IMR-90 (cell line): Measurements from ENCODE around the gene CSNK1D. TPM values are rescaled to one million over a fixed set of nuclear protein-coding genes. Genes with fewer than 3 reads are reported as not detected.

ENCODE experiments used
- ATAC-seq: fragments of 200-7000 bp; cut with Tn5 transposase; 2 replicates; pipeline ENCODE4 v1.9.1; 2020; ENCODE audit warnings: low read depth, mild to moderate bottlenecking, moderate library complexity
- BruUV-seq: library from RNA; stranded (reverse); fragments of 400-500 nt; replicated peaks from 2 replicates; lab custom pipeline; 2021; lab: Mats Ljungman, UMichigan
- CTCF ChIA-PET: fragments of 300-600 bp; formaldehyde crosslinking; extraction: SDS; loops from one replicate; lab custom pipeline; 2021; ENCODE audit warnings: antibody characterized with exemption; lab: Yijun Ruan, JAX
- POLR2A ChIA-PET: fragments of 300-600 bp; sonication (Branson Sonifier 250); formaldehyde crosslinking; loops from one replicate; lab custom pipeline; 2022; ENCODE audit warnings: antibody characterized with exemption; ENCODE audit not compliant: unreplicated experiment; lab: Charles Lee
- DNase-seq: peaks from one replicate; pipeline ENCODE4 v3.0.0; 2013
- H2AFZ ChIP-seq: replicated peaks from 2 replicates; pipeline ENCODE3; 2013; ENCODE audit warnings: low read length, mild to moderate bottlenecking; ENCODE audit not compliant: poor library complexity
- H2AK5ac ChIP-seq: 2 replicates; pipeline ENCODE4 v1.6.1; 2013; ENCODE audit warnings: low read depth, low read length, inconsistent platforms
- H2AK9ac ChIP-seq: replicated peaks from 2 replicates; pipeline ENCODE3; 2013; ENCODE audit warnings: mild to moderate bottlenecking, low read depth, low read length, moderate library complexity; ENCODE audit not compliant: poor library complexity
- H2BK120ac ChIP-seq: 2 replicates; pipeline ENCODE4 v1.6.1; 2013; ENCODE audit warnings: low read depth, low read length, inconsistent platforms
- H2BK15ac ChIP-seq: 3 replicates; pipeline ENCODE4 v1.6.1; 2013; ENCODE audit warnings: low read depth, low read length, inconsistent platforms
- H2BK20ac ChIP-seq: 2 replicates; pipeline ENCODE4 v1.6.1; 2013; ENCODE audit warnings: low read depth, mild to moderate bottlenecking, inconsistent platforms, low read length, moderate library complexity
- H2BK5ac ChIP-seq: 2 replicates; pipeline ENCODE4 v1.6.1; 2013; ENCODE audit warnings: mild to moderate bottlenecking, low read depth, low read length, inconsistent platforms; ENCODE audit not compliant: poor library complexity, severe bottlenecking
- H3K14ac ChIP-seq: replicated peaks from 2 replicates; pipeline ENCODE4 v1.6.1; 2013; ENCODE audit warnings: low read depth, low read length, inconsistent platforms
- H3K18ac ChIP-seq: 2 replicates; pipeline ENCODE4 v1.6.1; 2013; ENCODE audit warnings: low read depth, low read length, control low read depth
- H3K23ac ChIP-seq: 2 replicates; pipeline ENCODE4 v1.6.1; 2013; ENCODE audit warnings: low read depth, low read length, inconsistent platforms
- H3K27ac ChIP-seq: 2 replicates; pipeline ENCODE4 v1.5.1; 2013; ENCODE audit warnings: mild to moderate bottlenecking, control low read depth, low read length; ENCODE audit not compliant: insufficient read depth
- H3K27me3 ChIP-seq: 2 replicates; pipeline ENCODE4 v1.6.1; 2013; ENCODE audit warnings: low read length; ENCODE audit not compliant: control insufficient read depth, insufficient read depth
- H3K36me3 ChIP-seq: 2 replicates; pipeline ENCODE4 v1.6.1; 2013; ENCODE audit warnings: low read length, mixed read lengths; ENCODE audit not compliant: control insufficient read depth, insufficient read depth
- H3K4ac ChIP-seq: 2 replicates; pipeline ENCODE4 v1.6.1; 2013; ENCODE audit warnings: low read depth, low read length, inconsistent platforms
- H3K4me1 ChIP-seq: 2 replicates; pipeline ENCODE4 v1.6.1; 2013; ENCODE audit warnings: low read length, mixed read lengths; ENCODE audit not compliant: control insufficient read depth, insufficient read depth
- H3K4me2 ChIP-seq: 2 replicates; pipeline ENCODE4 v1.6.1; 2013; ENCODE audit warnings: low read depth, mild to moderate bottlenecking, control low read depth, low read length, moderate library complexity
- H3K4me3 ChIP-seq: 2 replicates; pipeline ENCODE4 v1.5.1; 2013; ENCODE audit warnings: low read depth, mild to moderate bottlenecking, control low read depth, low read length, moderate library complexity; ENCODE audit not compliant: insufficient read depth
- H3K56ac ChIP-seq: 2 replicates; pipeline ENCODE4 v1.6.1; 2013; ENCODE audit warnings: low read length, inconsistent platforms; ENCODE audit not compliant: insufficient read depth; ENCODE audit errors: extremely low read depth
- H3K79me1 ChIP-seq, 2 experiments: 2 replicates each; pipeline ENCODE4 v1.6.1; 2013; ENCODE audit warnings: low read length in 2 of 2, inconsistent platforms in 1 of 2, low read depth in 1 of 2
- H3K9ac ChIP-seq: 2 replicates; pipeline ENCODE4 v1.6.1; 2013; ENCODE audit warnings: low read depth, low read length, control low read depth
- H3K9me1 ChIP-seq: 2 replicates; pipeline ENCODE4 v1.6.1; 2013; ENCODE audit warnings: low read length, inconsistent platforms; ENCODE audit not compliant: insufficient read depth
- H3K9me3 ChIP-seq: 2 replicates; pipeline ENCODE4 v1.6.1; 2013; ENCODE audit warnings: low read length; ENCODE audit not compliant: control insufficient read depth, insufficient read depth
- H4K20me1 ChIP-seq: 2 replicates; pipeline ENCODE4 v1.6.1; 2013; ENCODE audit warnings: low read length, inconsistent platforms; ENCODE audit not compliant: insufficient read depth
- H4K5ac ChIP-seq: 2 replicates; pipeline ENCODE4 v1.6.1; 2013; ENCODE audit warnings: mild to moderate bottlenecking, low read depth, low read length, control low read depth
- H4K8ac ChIP-seq, 2 experiments: 2 replicates each; pipeline ENCODE4 v1.6.1; 2013; ENCODE audit warnings: low read depth in 2 of 2, low read length in 2 of 2, control low read depth in 1 of 2, inconsistent platforms in 1 of 2
- H4K91ac ChIP-seq: 2 replicates; pipeline ENCODE4 v1.6.1; 2013; ENCODE audit warnings: low read depth, low read length, inconsistent platforms; ENCODE audit not compliant: insufficient read depth
- POLR2A ChIP-seq: IDR thresholded peaks from 2 replicates; pipeline ENCODE4 v1.6.1; 2012; ENCODE audit warnings: mild to moderate bottlenecking, low read depth, low read length
- SMC3 ChIP-seq: fragments of 150-350 bp; IDR thresholded peaks from 2 replicates; pipeline ENCODE4 v1.6.1; 2016; ENCODE audit warnings: low read depth, mild to moderate bottlenecking, antibody characterized with exemption, low read length, moderate library complexity
- WGBS, 2 experiments: methylation state at CpG; one replicate each; pipeline versions ENCODE4 v1.1.5 to v1.1.7; 2013; ENCODE audit warnings: missing lambda C conversion rate in 2 of 2; ENCODE audit not compliant: insufficient read length in 1 of 2; ENCODE audit errors: extremely low coverage in 2 of 2; 5-methylcytosine and 5-hydroxymethylcytosine counted together
- dilution Hi-C: fragments of 300-500 bp; cut with HindIII; formaldehyde crosslinking; loops from one replicate; pipeline ENCODE4 v1.14.3; 2018; ENCODE audit warnings: low sequenced_read_pairs; ENCODE audit not compliant: unreplicated experiment
- in situ Hi-C: fragments of 300-500 bp; cut with MboI; formaldehyde crosslinking; loops from 3 replicates; pipeline ENCODE4 v1.14.3; 2019; ENCODE audit warnings: low sequenced_read_pairs, inconsistent platforms, mixed read lengths
- intact Hi-C: fragments of 100-400 bp; cut with micrococcal nuclease; formaldehyde crosslinking; loops from 2 replicates; pipeline ENCODE4 v1.10.0; 2022
- polyA plus RNA-seq, 3 experiments: library from polyadenylated mRNA; depleted of rRNA; stranded (reverse); fragments of >200 nt; gene quantifications; 2 replicates each; pipeline ENCODE4 v1.2.3, GENCODE V29; 2012; ENCODE audit warnings: low replicate concordance in 1 of 3
- total RNA-seq: library from RNA; depleted of rRNA; stranded (reverse); fragments of >200 nt; gene quantifications from 2 replicates; pipeline ENCODE4 v1.2.3, GENCODE V29; 2012
- TF ChIP-seq, protein P1 (sequence below): fragments of 150-350 bp; IDR thresholded peaks from 2 replicates; pipeline ENCODE4 v1.6.1; 2016; ENCODE audit warnings: low read depth, mild to moderate bottlenecking, low read length, moderate library complexity, borderline replicate concordance

Gene CSNK1D
- total and polyA plus RNA-seq, 2 of the 4 experiments (the other 2 are of a cell fraction): 47.1 to 186 TPM

DNA sequence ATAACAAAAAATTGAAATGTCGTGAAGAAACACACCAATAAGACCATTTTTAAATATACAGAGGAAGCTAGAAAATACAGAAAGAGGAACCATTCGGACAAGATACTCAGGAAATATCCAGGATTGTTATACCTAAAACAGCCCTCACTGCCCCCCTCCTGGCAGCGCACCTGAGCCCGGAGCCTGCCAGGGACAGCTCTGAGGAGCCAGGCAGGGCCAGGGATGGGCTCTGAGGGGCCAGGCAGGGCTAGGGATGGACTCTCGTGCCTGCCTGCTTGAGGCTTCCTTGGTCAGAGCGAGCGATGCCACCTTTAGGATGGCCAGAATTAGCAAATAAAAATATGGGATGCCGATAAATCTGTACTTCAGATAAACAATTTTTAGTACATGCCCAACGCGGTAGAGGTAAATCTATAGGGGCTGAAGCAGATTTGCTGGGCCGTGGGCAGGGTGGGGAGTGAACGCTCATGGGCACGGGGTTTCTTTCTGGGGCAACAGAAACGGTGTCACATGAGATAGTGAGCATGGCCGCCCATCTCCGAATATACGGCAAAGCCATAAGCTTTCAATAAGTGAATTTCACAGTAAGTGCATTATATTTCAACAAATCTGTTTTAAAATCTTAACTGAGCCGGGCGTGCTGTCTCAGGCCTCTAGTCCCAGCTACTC lies 18.2 kb upstream of the CSNK1D start:
- Histone ChIP-seq H3K27ac (no peak overlapping the region), H3K9me1 (peaks cover 22% of the 10 kb centered on the region), H3K56ac (no peak overlapping the region), H3K4me1 (peaks cover 24% of the 10 kb centered on the region), H4K91ac (no peak overlapping the region), H2AFZ (peak overlapping the region; percentile 97), H3K23ac (no peak overlapping the region), H2AK9ac (no peak overlapping the region), H3K27me3 (no peaks in the 10 kb centered on the region), H3K4ac (peak overlapping the region; percentile 67), H3K9me3 (no peaks in the 10 kb centered on the region), H2BK15ac (no peak overlapping the region), H2BK120ac (no peak overlapping the region), H3K9ac (no peak overlapping the region), H2AK5ac (peak overlapping the region; percentile 54; the same call in 1 of the 2 replicates), H3K18ac (no peak overlapping the region), H4K5ac (no peak overlapping the region), H3K79me1 (peaks cover 0 to 37% of the 10 kb centered on the region in 2 experiments; a peak in 2 of 4 replicates), H3K14ac (peak overlapping the region; percentile 28; the same call in 1 of the 2 replicates), H2BK20ac (no peak overlapping the region), H3K36me3 (no peaks in the 10 kb centered on the region), H3K4me2 (peak overlapping the region; percentile 69), H4K8ac (0 out of 4 replicates have a peak overlapping the region, but pooled peaks have one; percentile 20 to 43), H3K4me3 (peak overlapping the region; percentile 71; the same call in 1 of the 2 replicates), H2BK5ac (peak overlapping the region; percentile 7), H4K20me1 (peaks cover 10% of the 10 kb centered on the region; the same call in 1 of the 2 replicates)
- POLR2A ChIA-PET: interaction anchor here (0.6 kb wide), 1 partner anchor 25 kb away, joined by 8 read pairs; no protein-coding TSS in a partner anchor
- dilution Hi-C loops (no loop called here), intact Hi-C loops (no loop called here), in situ Hi-C loops (no loop called here)
- TSS peak; percentile 63 for BruUV-seq
- CTCF ChIA-PET: no interaction called here
- ATAC-seq (no peak), DNase-seq (no peak)
- TF ChIP-seq, protein P1, sequence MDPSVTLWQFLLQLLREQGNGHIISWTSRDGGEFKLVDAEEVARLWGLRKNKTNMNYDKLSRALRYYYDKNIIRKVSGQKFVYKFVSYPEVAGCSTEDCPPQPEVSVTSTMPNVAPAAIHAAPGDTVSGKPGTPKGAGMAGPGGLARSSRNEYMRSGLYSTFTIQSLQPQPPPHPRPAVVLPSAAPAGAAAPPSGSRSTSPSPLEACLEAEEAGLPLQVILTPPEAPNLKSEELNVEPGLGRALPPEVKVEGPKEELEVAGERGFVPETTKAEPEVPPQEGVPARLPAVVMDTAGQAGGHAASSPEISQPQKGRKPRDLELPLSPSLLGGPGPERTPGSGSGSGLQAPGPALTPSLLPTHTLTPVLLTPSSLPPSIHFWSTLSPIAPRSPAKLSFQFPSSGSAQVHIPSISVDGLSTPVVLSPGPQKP: no peak
- TF ChIP-seq POLR2A (no peak), SMC3 (no peak)
- WGBS, 2 experiments: 80% methylated on average over 3 of the region's 19 CpGs; no CpG with 5 or more reads in 1 of the 2 experiments
